ENCODE measurements around the gene CCNA2. TPM values are rescaled to one million over a fixed set of nuclear protein-coding genes. Genes with fewer than 3 reads are reported as not detected.

CCNA2 gene
- total RNA-seq, 4 donors from 2014 or later, result 0.89 to 2.9 (median 1.4) TPM

DNA sequence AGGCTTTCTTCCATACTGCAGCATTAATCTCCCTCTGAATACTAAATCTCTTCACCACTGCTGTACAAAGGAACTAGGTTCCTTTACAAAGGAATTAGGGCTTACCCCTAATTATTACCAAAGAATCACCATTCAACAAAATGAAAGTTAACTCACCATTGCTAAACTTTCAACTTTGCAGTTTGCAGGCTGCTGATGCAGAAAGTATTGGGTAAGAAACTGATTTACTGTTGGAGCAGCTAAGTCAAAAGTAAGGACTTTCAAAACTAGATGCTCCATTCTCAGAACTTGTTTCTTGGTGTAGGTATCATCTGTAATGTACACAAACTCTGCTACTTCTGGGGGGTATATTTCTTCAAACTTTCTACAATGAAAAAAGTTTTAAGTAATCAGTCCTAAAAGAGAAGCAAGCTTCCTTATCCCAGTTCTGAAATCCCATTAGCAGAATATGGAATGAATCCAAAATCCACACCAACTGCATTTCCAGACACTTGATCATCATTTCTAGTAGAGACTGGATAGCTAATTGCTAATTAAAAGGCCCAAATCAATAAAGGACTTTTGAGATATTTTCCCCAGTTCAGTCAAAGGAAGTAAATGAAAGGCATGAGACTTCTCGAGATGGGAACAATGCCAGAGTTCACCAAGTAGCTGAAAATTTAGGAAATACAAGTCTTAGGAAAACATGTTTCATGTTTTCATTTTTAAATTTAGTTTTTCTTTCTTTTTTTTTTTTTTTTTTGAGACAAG is 4.3 kb downstream of the CCNA2 start:
- H3K27me3 ChIP-seq, result no peaks in the 10 kb centered on the region
- no peak for TF ChIP-seq POLR2A (IDR thresholded peaks at IDR 0.05)
- no peak for TF ChIP-seq EP300 (IDR thresholded peaks at IDR 0.05)
- TF ChIP-seq POLR2AphosphoS5 (IDR thresholded peaks at IDR 0.05), result no peak
- no peak for TF ChIP-seq CTCF (IDR thresholded peaks at IDR 0.05)
- ATAC-seq, result no peak
- WGBS, 2 donors (ENCODE audit: low coverage in 1 of 2), result 67 to 86% methylated on average over 1 of the region's 1 CpG
- H3K9me3 ChIP-seq, result no peaks in the 10 kb centered on the region
- H3K4me3 ChIP-seq, result no peak overlapping the region
- H3K4me1 ChIP-seq, result peaks cover 0 to 16% (median 0%) of the 10 kb centered on the region in 3 donors
- H3K36me3 ChIP-seq, result peaks cover 0 to 53% of the 10 kb centered on the region in 2 donors
- H3K27ac ChIP-seq, result no peak overlapping the region

GRCh38 chr4:121818215-121818614 is 5.5 kb downstream of the CCNA2 start:
- Histone ChIP-seq H3K27me3 (no peaks in the 10 kb centered on the region), H3K27ac (no peak overlapping the region), H3K4me3 (no peak overlapping the region), H3K4me1 (peaks cover 0 to 9% (median 0%) of the 10 kb centered on the region in 3 donors), H3K9me3 (no peaks in the 10 kb centered on the region), H3K36me3 (peaks cover 0 to 65% of the 10 kb centered on the region in 2 donors)
- no peak for TF ChIP-seq POLR2AphosphoS5 (IDR thresholded peaks at IDR 0.05)
- no peak for TF ChIP-seq POLR2A (IDR thresholded peaks at IDR 0.05)
- no peak for TF ChIP-seq CTCF (IDR thresholded peaks at IDR 0.05)
- TF ChIP-seq EP300 (IDR thresholded peaks at IDR 0.05), result no peak
- ATAC-seq, result no peak
- WGBS, 2 donors (ENCODE audit: low coverage in 1 of 2), result 21 to 39% methylated on average over 1 of the region's 1 CpG

- 30 to 70% methylated on average over 1 of the region's 1 CpG for WGBS, 2 donors (ENCODE audit: low coverage in 1 of 2)
Observed at GRCh38 chr4:121817701-121818100, 6.0 kb downstream of the CCNA2 start.

DNA sequence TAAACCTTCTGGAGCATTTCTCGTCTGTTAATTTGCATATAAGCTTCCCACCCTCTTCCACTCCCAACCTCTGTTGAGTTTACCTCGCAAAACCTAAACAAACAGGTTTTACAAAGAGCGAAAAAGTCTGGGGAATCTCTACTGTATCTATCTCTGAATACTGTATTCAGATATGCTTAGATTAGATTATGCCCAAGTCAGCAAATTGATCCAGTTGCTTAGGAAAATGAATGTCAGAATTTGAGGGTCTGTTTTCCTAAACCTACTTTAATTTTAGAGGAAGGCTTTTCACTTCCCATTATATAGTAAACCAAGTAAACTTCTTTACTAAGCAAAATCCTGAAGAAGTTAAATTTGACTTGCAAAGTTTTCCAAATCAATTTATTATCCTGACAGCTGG is 6.7 kb downstream of the CCNA2 start:
- ATAC-seq, result no peak
- peaks cover 0 to 77% of the 10 kb centered on the region in 2 donors for H3K36me3 ChIP-seq
- H3K9me3 ChIP-seq, result no peaks in the 10 kb centered on the region
- no peak overlapping the region for H3K27ac ChIP-seq
- H3K4me1 ChIP-seq, result no peaks in the 10 kb centered on the region
- 76 to 81% methylated on average over 3 of the region's 3 CpGs for WGBS, 2 donors (ENCODE audit: low coverage in 1 of 2)
- no peak overlapping the region for H3K4me3 ChIP-seq
- no peak for TF ChIP-seq EP300 (IDR thresholded peaks at IDR 0.05)
- no peak for TF ChIP-seq POLR2AphosphoS5 (IDR thresholded peaks at IDR 0.05)
- no peak for TF ChIP-seq POLR2A (IDR thresholded peaks at IDR 0.05)
- no peak for TF ChIP-seq CTCF (IDR thresholded peaks at IDR 0.05)
- no peaks in the 10 kb centered on the region for H3K27me3 ChIP-seq

More at GRCh38 chr4:121817701-121818100, 6.0 kb downstream of the CCNA2 start:
- no peaks in the 10 kb centered on the region for H3K9me3 ChIP-seq
- peaks cover 0 to 4% (median 0%) of the 10 kb centered on the region in 3 donors for H3K4me1 ChIP-seq
- no peak overlapping the region for H3K4me3 ChIP-seq
- no peak for ATAC-seq
- H3K36me3 ChIP-seq, result peaks cover 0 to 70% of the 10 kb centered on the region in 2 donors
- no peak overlapping the region for H3K27ac ChIP-seq
- no peaks in the 10 kb centered on the region for H3K27me3 ChIP-seq
- TF ChIP-seq CTCF (IDR thresholded peaks at IDR 0.05) (no peak), EP300 (IDR thresholded peaks at IDR 0.05) (no peak), POLR2A (IDR thresholded peaks at IDR 0.05) (no peak), POLR2AphosphoS5 (IDR thresholded peaks at IDR 0.05) (no peak)

GRCh38 chr4:121814756-121815155 is 8.9 kb downstream of the CCNA2 start:
- Histone ChIP-seq H3K27ac (no peak overlapping the region), H3K27me3 (no peaks in the 10 kb centered on the region), H3K9me3 (no peaks in the 10 kb centered on the region), H3K36me3 (peaks cover 0 to 99% of the 10 kb centered on the region in 2 donors), H3K4me3 (no peak overlapping the region), H3K4me1 (no peaks in the 10 kb centered on the region)
- 65 to 66% methylated on average over 2 of the region's 2 CpGs for WGBS, 2 donors (ENCODE audit: low coverage in 1 of 2)
- TF ChIP-seq POLR2A (IDR thresholded peaks at IDR 0.05) (no peak), CTCF (IDR thresholded peaks at IDR 0.05) (no peak), EP300 (IDR thresholded peaks at IDR 0.05) (no peak), POLR2AphosphoS5 (IDR thresholded peaks at IDR 0.05) (no peak)
- ATAC-seq, result no peak
